ENCODE data around the gene COL7A1.

COL7A1 gene

DNA sequence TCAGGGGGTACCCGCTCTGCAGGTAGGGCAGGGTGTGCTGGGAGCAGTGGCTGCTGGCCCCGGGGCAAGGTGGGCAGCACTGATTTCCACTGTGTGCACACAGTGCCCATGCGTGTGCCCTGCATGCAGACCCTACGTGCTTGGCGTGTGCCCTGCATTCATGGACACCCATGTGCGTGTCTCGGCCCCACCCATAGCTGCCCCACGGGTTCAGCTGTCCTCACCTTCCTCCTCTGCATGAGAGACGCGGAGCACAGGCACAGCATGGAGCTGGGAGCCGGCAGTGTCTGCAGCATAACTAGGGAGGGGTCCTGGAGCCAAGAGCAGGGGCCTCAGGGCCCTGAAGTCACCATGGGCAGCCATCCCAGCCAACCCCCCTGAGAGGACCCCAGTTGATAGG, 29.9 kb downstream of the COL7A1 start:
- Histone ChIP-seq H2BK5ac (ENCODE audit: low read depth, low read length, poor library complexity) (no peak overlapping the region), H3K4me1 (ENCODE audit: control insufficient read depth in 1 of 2, insufficient read depth in 2 of 2, low read length in 2 of 2) (peaks cover 8 to 9% of the 10 kb centered on the region in 2 experiments), H3K9me3 (ENCODE audit: insufficient read depth, low read depth, low read length) (no peaks in the 10 kb centered on the region), H4K8ac (ENCODE audit: low read depth, low read length) (no peak overlapping the region), H3K9ac (ENCODE audit: low read length) (no peak overlapping the region), H3K79me2 (ENCODE audit: control insufficient read depth, insufficient read depth, low read length, poor library complexity) (no peaks in the 10 kb centered on the region), H3K18ac (ENCODE audit: low read length) (no peak overlapping the region), H3K27me3 (ENCODE audit: insufficient read depth, low read length) (no peaks in the 10 kb centered on the region), H3K23ac (ENCODE audit: low read length) (no peak overlapping the region), H3K4me2 (ENCODE audit: low read length) (no peak overlapping the region), H3K79me1 (ENCODE audit: low read length) (no peaks in the 10 kb centered on the region), H3K14ac (ENCODE audit: low read length) (no peak overlapping the region), H2BK120ac (ENCODE audit: insufficient read depth, low read length, poor library complexity) (no peak overlapping the region), H2BK12ac (ENCODE audit: low read length) (no peak overlapping the region), H2AFZ (ENCODE audit: insufficient read depth, low read length, poor library complexity) (no peak overlapping the region), H4K91ac (ENCODE audit: low read depth, low read length) (no peak overlapping the region), H3K4me3 (ENCODE audit: low read depth, low read length) (peak overlapping the region; percentile 6), H3K4ac (ENCODE audit: low read depth, low read length) (no peak overlapping the region), H4K12ac (ENCODE audit: low read depth, low read length) (no peak overlapping the region), H2AK5ac (ENCODE audit: low read length) (no peak overlapping the region), H3K27ac (ENCODE audit: low read depth, low read length) (no peak overlapping the region), H3K36me3 (ENCODE audit: control insufficient read depth in 1 of 2, insufficient read depth in 2 of 2, low read length in 2 of 2) (peaks cover 34 to 44% of the 10 kb centered on the region in 2 experiments)
- no CpG with 5 or more reads among the region's 11 CpGs for WGBS (ENCODE audit: extremely low coverage, insufficient coverage, insufficient read length)
- no peak for DNase-seq

DNA sequence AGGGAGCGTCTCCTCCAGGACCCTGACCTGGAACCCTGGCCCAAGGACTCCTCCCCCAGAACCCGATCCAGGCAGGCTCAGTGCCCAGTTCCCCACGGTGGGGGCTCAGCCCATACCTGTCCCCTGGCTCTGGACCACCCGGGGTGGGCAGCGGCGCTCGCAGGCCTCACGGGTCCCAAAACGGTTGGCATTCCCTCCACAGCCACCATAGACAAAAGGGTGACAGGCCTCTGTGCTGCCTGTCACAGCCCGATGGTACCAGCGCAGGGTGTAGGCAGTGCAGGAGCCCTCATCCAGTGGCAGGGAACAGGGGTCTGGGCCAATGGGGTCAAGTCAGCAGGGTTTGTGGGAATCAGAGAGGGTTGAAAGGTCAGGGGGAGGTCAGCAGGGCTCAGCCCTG, 30.5 kb downstream of the COL7A1 start:
- no peak overlapping the region for H3K14ac ChIP-seq (ENCODE audit: low read length)
- peaks cover 32 to 39% of the 10 kb centered on the region in 2 experiments for H3K36me3 ChIP-seq (ENCODE audit: control insufficient read depth in 1 of 2, insufficient read depth in 2 of 2, low read length in 2 of 2)
- no peak overlapping the region for H3K4me3 ChIP-seq (ENCODE audit: low read depth, low read length)
- peaks cover 8 to 9% of the 10 kb centered on the region in 2 experiments for H3K4me1 ChIP-seq (ENCODE audit: control insufficient read depth in 1 of 2, insufficient read depth in 2 of 2, low read length in 2 of 2)
- DNase-seq: no peak
- no peak overlapping the region for H3K18ac ChIP-seq (ENCODE audit: low read length)
- no peaks in the 10 kb centered on the region for H3K27me3 ChIP-seq (ENCODE audit: insufficient read depth, low read length)
- no peak overlapping the region for H2BK12ac ChIP-seq (ENCODE audit: low read length)
- H4K91ac ChIP-seq (ENCODE audit: low read depth, low read length): peak overlapping the region; percentile 10
- H4K8ac ChIP-seq (ENCODE audit: low read depth, low read length): no peak overlapping the region
- no CpG with 5 or more reads among the region's 11 CpGs for WGBS (ENCODE audit: extremely low coverage, insufficient coverage, insufficient read length)
- no peak overlapping the region for H2AK5ac ChIP-seq (ENCODE audit: low read length)
- no peaks in the 10 kb centered on the region for H3K9me3 ChIP-seq (ENCODE audit: insufficient read depth, low read depth, low read length)
- H3K4ac ChIP-seq (ENCODE audit: low read depth, low read length): no peak overlapping the region
- no peaks in the 10 kb centered on the region for H3K79me1 ChIP-seq (ENCODE audit: low read length)
- H3K79me2 ChIP-seq (ENCODE audit: control insufficient read depth, insufficient read depth, low read length, poor library complexity): no peaks in the 10 kb centered on the region
- H3K27ac ChIP-seq (ENCODE audit: low read depth, low read length): no peak overlapping the region
- H4K12ac ChIP-seq (ENCODE audit: low read depth, low read length): no peak overlapping the region
- H2BK5ac ChIP-seq (ENCODE audit: low read depth, low read length, poor library complexity): no peak overlapping the region
- H3K23ac ChIP-seq (ENCODE audit: low read length): no peak overlapping the region
- no peak overlapping the region for H3K4me2 ChIP-seq (ENCODE audit: low read length)
- no peak overlapping the region for H3K9ac ChIP-seq (ENCODE audit: low read length)
- no peak overlapping the region for H2BK120ac ChIP-seq (ENCODE audit: insufficient read depth, low read length, poor library complexity)
- no peak overlapping the region for H2AFZ ChIP-seq (ENCODE audit: insufficient read depth, low read length, poor library complexity)

DNA sequence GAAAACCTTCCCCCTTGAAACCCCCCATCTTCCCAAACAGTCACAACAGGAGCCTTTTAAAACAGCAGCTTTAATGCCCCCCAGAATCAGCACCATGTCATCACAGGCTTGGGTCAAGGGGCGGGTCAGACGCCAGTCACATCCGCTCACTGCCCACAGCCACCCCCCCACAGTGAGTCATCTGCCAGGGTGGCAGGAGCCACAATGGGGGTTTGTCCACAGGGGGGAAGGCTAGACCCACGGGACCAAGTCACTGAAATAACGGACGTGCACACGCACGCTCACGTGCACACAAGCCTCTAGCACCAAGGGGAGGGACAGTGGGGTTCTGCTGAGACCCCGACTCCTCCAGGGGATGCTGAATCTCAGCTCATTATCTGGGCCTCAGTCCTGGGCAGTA, 31.1 kb downstream of the COL7A1 start:
- H3K4me1 ChIP-seq (ENCODE audit: control insufficient read depth in 1 of 2, insufficient read depth in 2 of 2, low read length in 2 of 2): peaks cover 8 to 9% of the 10 kb centered on the region in 2 experiments
- H2AFZ ChIP-seq (ENCODE audit: insufficient read depth, low read length, poor library complexity): no peak overlapping the region
- no peak overlapping the region for H2BK5ac ChIP-seq (ENCODE audit: low read depth, low read length, poor library complexity)
- no peak overlapping the region for H2AK5ac ChIP-seq (ENCODE audit: low read length)
- H4K91ac ChIP-seq (ENCODE audit: low read depth, low read length): no peak overlapping the region
- no peak overlapping the region for H3K4me2 ChIP-seq (ENCODE audit: low read length)
- peaks cover 29 to 38% of the 10 kb centered on the region in 2 experiments for H3K36me3 ChIP-seq (ENCODE audit: control insufficient read depth in 1 of 2, insufficient read depth in 2 of 2, low read length in 2 of 2)
- no peak overlapping the region for H3K27ac ChIP-seq (ENCODE audit: low read depth, low read length)
- no peak overlapping the region for H3K18ac ChIP-seq (ENCODE audit: low read length)
- no peak overlapping the region for H3K4ac ChIP-seq (ENCODE audit: low read depth, low read length)
- H2BK12ac ChIP-seq (ENCODE audit: low read length): no peak overlapping the region
- H3K27me3 ChIP-seq (ENCODE audit: insufficient read depth, low read length): no peaks in the 10 kb centered on the region
- H3K79me2 ChIP-seq (ENCODE audit: control insufficient read depth, insufficient read depth, low read length, poor library complexity): no peaks in the 10 kb centered on the region
- no CpG with 5 or more reads among the region's 10 CpGs for WGBS (ENCODE audit: extremely low coverage, insufficient coverage, insufficient read length)
- H3K79me1 ChIP-seq (ENCODE audit: low read length): no peaks in the 10 kb centered on the region
- H3K23ac ChIP-seq (ENCODE audit: low read length): no peak overlapping the region
- peak; percentile 30 to 42 for DNase-seq
- no peak overlapping the region for H3K14ac ChIP-seq (ENCODE audit: low read length)
- no peak overlapping the region for H4K12ac ChIP-seq (ENCODE audit: low read depth, low read length)
- no peak overlapping the region for H2BK120ac ChIP-seq (ENCODE audit: insufficient read depth, low read length, poor library complexity)
- no peak overlapping the region for H3K4me3 ChIP-seq (ENCODE audit: low read depth, low read length)
- no peak overlapping the region for H4K8ac ChIP-seq (ENCODE audit: low read depth, low read length)
- no peak overlapping the region for H3K9ac ChIP-seq (ENCODE audit: low read length)
- H3K9me3 ChIP-seq (ENCODE audit: insufficient read depth, low read depth, low read length): no peaks in the 10 kb centered on the region

DNA sequence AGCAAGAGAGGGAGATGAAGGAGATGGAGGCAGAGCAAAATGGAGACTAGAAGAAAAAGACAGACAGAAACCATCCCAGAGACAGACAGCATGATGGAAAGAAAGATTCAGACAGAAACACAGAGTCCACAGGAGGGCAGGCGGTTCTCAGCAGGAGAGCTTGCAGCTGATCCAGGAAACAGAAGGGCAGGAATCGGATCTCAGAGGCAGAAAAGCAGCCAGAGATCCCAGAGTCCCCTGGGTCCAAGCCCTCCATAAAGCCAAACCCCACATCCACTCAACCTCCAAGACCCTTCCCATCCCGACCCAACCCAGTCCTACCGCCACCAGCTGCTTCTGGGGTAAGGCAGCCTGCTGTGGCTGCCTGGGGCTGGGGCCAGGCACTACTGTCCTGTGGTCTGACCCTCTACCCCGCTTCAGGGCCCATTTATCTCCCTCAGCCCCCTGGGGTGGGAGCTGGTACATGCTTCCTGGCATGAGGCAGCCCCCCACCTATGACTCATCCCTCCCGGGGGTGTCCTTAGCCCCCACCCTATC, 31.7 kb downstream of the COL7A1 start, which contains the start of gene UCN2:
Gene UCN2 (minus strand): TSS at position 400 of the 537 bp plus-strand sequence. CDS start 657 bp downstream, outside the sequence.
- no peaks in the 10 kb centered on the region for H3K79me1 ChIP-seq (ENCODE audit: low read length)
- no CpG with 5 or more reads among the region's 6 CpGs for WGBS (ENCODE audit: extremely low coverage, insufficient coverage, insufficient read length)

More for the DNA sequence above, 31.7 kb downstream of the COL7A1 start, which contains the start of gene UCN2:
- no peak within 1 kb of the TSS for H2BK12ac ChIP-seq (ENCODE audit: low read length)
- no peak within 1 kb of the TSS for H3K23ac ChIP-seq (ENCODE audit: low read length)
- DNase-seq: no peak
- H3K4me1 ChIP-seq (ENCODE audit: control insufficient read depth in 1 of 2, insufficient read depth in 2 of 2, low read length in 2 of 2): peaks cover 8 to 9% of the 10 kb centered on the region in 2 experiments
- no peak within 1 kb of the TSS for H2BK120ac ChIP-seq (ENCODE audit: insufficient read depth, low read length, poor library complexity)
- no peak within 1 kb of the TSS for H2AFZ ChIP-seq (ENCODE audit: insufficient read depth, low read length, poor library complexity)
- H3K4ac ChIP-seq (ENCODE audit: low read depth, low read length): no peak within 1 kb of the TSS
- H3K14ac ChIP-seq (ENCODE audit: low read length): no peak within 1 kb of the TSS
- H3K79me2 ChIP-seq (ENCODE audit: control insufficient read depth, insufficient read depth, low read length, poor library complexity): no peaks in the 10 kb centered on the region
- H3K27ac ChIP-seq (ENCODE audit: low read depth, low read length): no peak within 1 kb of the TSS
- H3K9me3 ChIP-seq (ENCODE audit: insufficient read depth, low read depth, low read length): no peaks in the 10 kb centered on the region
- no peak within 1 kb of the TSS for H2AK5ac ChIP-seq (ENCODE audit: low read length)
- H2BK5ac ChIP-seq (ENCODE audit: low read depth, low read length, poor library complexity): no peak within 1 kb of the TSS
- peaks cover 27 to 33% of the 10 kb centered on the region in 2 experiments for H3K36me3 ChIP-seq (ENCODE audit: control insufficient read depth in 1 of 2, insufficient read depth in 2 of 2, low read length in 2 of 2)
- no peak within 1 kb of the TSS for H3K18ac ChIP-seq (ENCODE audit: low read length)
- no peak within 1 kb of the TSS for H3K4me2 ChIP-seq (ENCODE audit: low read length)
- no peaks in the 10 kb centered on the region for H3K27me3 ChIP-seq (ENCODE audit: insufficient read depth, low read length)
- H4K12ac ChIP-seq (ENCODE audit: low read depth, low read length): no peak within 1 kb of the TSS
- H3K9ac ChIP-seq (ENCODE audit: low read length): no peak within 1 kb of the TSS
- H4K8ac ChIP-seq (ENCODE audit: low read depth, low read length): no peak within 1 kb of the TSS
- H4K91ac ChIP-seq (ENCODE audit: low read depth, low read length): peak within 1 kb of the TSS; percentile 10
- H3K4me3 ChIP-seq (ENCODE audit: low read depth, low read length): no peak within 1 kb of the TSS
